HepG2 (cell line): ENCODE data around the gene HSPA1L. TPM values are rescaled to one million over a fixed set of nuclear protein-coding genes. Genes with fewer than 3 reads are reported as not detected.

Experiments
- EHMT2 ChIP-seq: fragments of 200-600 bp; sonication (generic); IDR thresholded peaks from 2 replicates; pipeline ENCODE4 v1.7.0; 2017; ENCODE audit warnings: antibody characterized with exemption, low read depth, low read length, borderline replicate concordance
- IRX3 ChIP-seq: sonication (generic); formaldehyde crosslinking; IDR thresholded peaks from 2 replicates; pipeline ENCODE4 v1.8.1; 2023; ENCODE audit warnings: mild to moderate bottlenecking, low read depth, missing genetic modification reagents, borderline replicate concordance
- MAFK ChIP-seq, 2 experiments: IDR thresholded peaks in 1 of 2; conservative IDR thresholded peaks in 1 of 2; 2 replicates each; pipeline ENCODE4 v1.6.1; 2011; ENCODE audit warnings: improper control_type of control experiment in 2 of 2, low read length in 2 of 2
- MATR3 ChIP-seq: sonication (generic); formaldehyde crosslinking; IDR thresholded peaks from 2 replicates; pipeline ENCODE4 v1.4.0; 2020; ENCODE audit warnings: missing genetic modification reagents
- MXD4 ChIP-seq: IDR thresholded peaks from 2 replicates; pipeline ENCODE4 v1.6.1; 2016; ENCODE audit warnings: mild to moderate bottlenecking, missing biosample characterization, missing genetic modification reagents
- POLR2A ChIP-seq, 2 experiments: IDR thresholded peaks; 2 replicates each; pipeline ENCODE4 v1.6.1; 2011; ENCODE audit warnings: low read depth in 2 of 2, low read length in 2 of 2, mild to moderate bottlenecking in 1 of 2, moderate library complexity in 1 of 2; ENCODE audit not compliant: insufficient read depth in 1 of 2
- POLR2AphosphoS5 ChIP-seq: IDR thresholded peaks from 2 replicates; pipeline ENCODE4 v1.6.1; 2012; ENCODE audit warnings: low read depth, low read length
- REXO4 ChIP-seq: sonication (generic); formaldehyde crosslinking; IDR thresholded peaks from 2 replicates; pipeline ENCODE4 v1.8.0; 2022; ENCODE audit warnings: missing genetic modification reagents, mild to moderate bottlenecking, borderline replicate concordance
- SCMH1 ChIP-seq: sonication (generic); formaldehyde crosslinking; IDR thresholded peaks from 2 replicates; pipeline ENCODE4 v1.9.0; 2021; ENCODE audit warnings: missing genetic modification reagents, mild to moderate bottlenecking, borderline replicate concordance
- SRY ChIP-seq: sonication (generic); formaldehyde crosslinking; IDR thresholded peaks from 2 replicates; pipeline ENCODE4 v1.8.0; 2022; ENCODE audit warnings: mild to moderate bottlenecking, missing genetic modification reagents
- TBX2 ChIP-seq: sonication (generic); formaldehyde crosslinking; IDR thresholded peaks from 2 replicates; pipeline ENCODE4 v1.5.0; 2020; ENCODE audit warnings: missing genetic modification reagents, mild to moderate bottlenecking, borderline replicate concordance
- TEAD2 ChIP-seq: sonication (generic); formaldehyde crosslinking; IDR thresholded peaks from 2 replicates; pipeline ENCODE4 v1.9.0; 2021; ENCODE audit warnings: missing genetic modification reagents
- TGIF2 ChIP-seq: IDR thresholded peaks from 2 replicates; pipeline ENCODE4 v1.6.1; 2016; ENCODE audit warnings: control low read depth, missing compliant biosample characterization
- UBTF ChIP-seq: sonication (generic); formaldehyde crosslinking; IDR thresholded peaks from 2 replicates; pipeline ENCODE4 v1.4.0; 2020; ENCODE audit warnings: mild to moderate bottlenecking, missing genetic modification reagents
- ZNF235 ChIP-seq: sonication (generic); formaldehyde crosslinking; IDR thresholded peaks from 2 replicates; pipeline ENCODE4 v1.8.1; 2023; ENCODE audit warnings: mild to moderate bottlenecking, missing genetic modification reagents, borderline replicate concordance
- ZNF260 ChIP-seq: sonication (generic); formaldehyde crosslinking; IDR thresholded peaks from 2 replicates; pipeline ENCODE4 v1.4.0; 2020; ENCODE audit warnings: missing genetic modification reagents, low read depth, mild to moderate bottlenecking, borderline replicate concordance
- ZNF3 ChIP-seq: IDR thresholded peaks from 2 replicates; pipeline ENCODE4 v1.7.0; 2017; ENCODE audit warnings: inconsistent platforms
- ZNF326 ChIP-seq: sonication (generic); formaldehyde crosslinking; IDR thresholded peaks from 2 replicates; pipeline ENCODE4 v1.4.0; 2020; ENCODE audit warnings: missing genetic modification reagents, borderline replicate concordance
- ZNF451 ChIP-seq: sonication (generic); formaldehyde crosslinking; IDR thresholded peaks from 2 replicates; pipeline ENCODE4 v1.5.0; 2020; ENCODE audit warnings: mild to moderate bottlenecking, missing genetic modification reagents
- ZNF496 ChIP-seq: sonication (generic); formaldehyde crosslinking; IDR thresholded peaks from 2 replicates; pipeline ENCODE4 v1.8.1; 2023; ENCODE audit warnings: mild to moderate bottlenecking, moderate library complexity, missing genetic modification reagents; ENCODE audit not compliant: insufficient replicate concordance
- ZNF547 ChIP-seq: sonication (generic); formaldehyde crosslinking; IDR thresholded peaks from 2 replicates; pipeline ENCODE4 v1.5.1; 2020; ENCODE audit warnings: mild to moderate bottlenecking, missing genetic modification reagents
- ZNF563 ChIP-seq: sonication (generic); formaldehyde crosslinking; IDR thresholded peaks from 2 replicates; pipeline ENCODE4 v1.8.0; 2022; ENCODE audit warnings: mild to moderate bottlenecking, moderate library complexity, missing genetic modification reagents
- ZNF570 ChIP-seq: sonication (generic); formaldehyde crosslinking; IDR thresholded peaks from 2 replicates; pipeline ENCODE4 v1.4.0; 2020; ENCODE audit warnings: mild to moderate bottlenecking, missing genetic modification reagents, borderline replicate concordance
- ZNF614 ChIP-seq: IDR thresholded peaks from 2 replicates; pipeline ENCODE4 v1.6.1; 2018; ENCODE audit warnings: missing biosample characterization, missing genetic modification reagents, inconsistent platforms, borderline replicate concordance
- ZNF672 ChIP-seq: sonication (generic); formaldehyde crosslinking; IDR thresholded peaks from 2 replicates; pipeline ENCODE4 v1.8.1; 2022; ENCODE audit warnings: missing genetic modification reagents
- ZNF703 ChIP-seq: sonication (generic); formaldehyde crosslinking; IDR thresholded peaks from 2 replicates; pipeline ENCODE4 v1.5.1; 2020; ENCODE audit warnings: missing genetic modification reagents, mild to moderate bottlenecking, moderate library complexity, borderline replicate concordance
- ZNF709 ChIP-seq: sonication (generic); formaldehyde crosslinking; IDR thresholded peaks from 2 replicates; pipeline ENCODE4 v1.5.0; 2020; ENCODE audit warnings: mild to moderate bottlenecking, missing genetic modification reagents
- polyA plus RNA-seq, 8 experiments: library from polyadenylated mRNA; depleted of rRNA in 3 of 8; stranded (reverse) in 7 of 8; unstranded in 1 of 8; fragments of >200 nt; fragmentation: Illumina TruSeq in 4 of 8; extraction: Trizol in 4 of 8; gene quantifications; 2 replicates each; pipeline versions ENCODE4 v1.2.1 to v1.2.3, GENCODE V29; 2011 to 2016; ENCODE audit warnings: low read depth in 4 of 8, missing spikeins in 1 of 8, mixed read lengths in 1 of 8; ENCODE audit not compliant: insufficient read depth in 1 of 8
- total RNA-seq, 5 experiments: library from RNA; depleted of rRNA; stranded (reverse); fragments of >200 nt; fragmentation: Illumina TruSeq; extraction: Trizol; gene quantifications; 2 replicates each; pipeline ENCODE4 v1.2.3, GENCODE V29; 2016; ENCODE audit warnings: low read depth in 1 of 5
- TF ChIP-seq, protein P1 (sequence below): sonication (generic); formaldehyde crosslinking; IDR thresholded peaks from 2 replicates; pipeline ENCODE4 v1.4.0; 2020; ENCODE audit warnings: missing genetic modification reagents, borderline replicate concordance

HSPA1L gene
- total and polyA plus RNA-seq, 2 of the 13 experiments (the other 11 are each of a cell fraction or from before 2014, with no cell fraction given) = 0.55 to 1.0 TPM

- TF ChIP-seq UBTF (no peak), ZNF496 (CRISPR knock-in tag) (no peak), TGIF2 (no peak), REXO4 (CRISPR knock-in tag) (no peak), ZNF235 (no peak), MAFK (conservative IDR thresholded peaks at IDR 0.05 in 1 of 2, IDR thresholded peaks at IDR 0.05 in 1 of 2; ENCODE audit: low read length in 2 of 2) (no peak), EHMT2 (no peak), MATR3 (CRISPR knock-in tag) (no peak), MXD4 (no peak), TEAD2 (CRISPR knock-in tag) (no peak), ZNF614 (CRISPR knock-in tag) (0 out of 2 replicates have a peak, but pooled peaks have one; percentile 31), ZNF3 (CRISPR knock-in tag) (no peak), ZNF260 (no peak), IRX3 (CRISPR knock-in tag) (no peak), ZNF451 (CRISPR knock-in tag) (no peak), ZNF326 (CRISPR knock-in tag) (no peak), SRY (CRISPR knock-in tag) (no peak), POLR2A (IDR thresholded peaks at IDR 0.05; ENCODE audit: insufficient read depth in 1 of 2, low read depth in 2 of 2, low read length in 2 of 2) (no peak), ZNF563 (CRISPR knock-in tag) (no peak), ZNF570 (CRISPR knock-in tag) (no peak), POLR2AphosphoS5 (no peak), ZNF709 (CRISPR knock-in tag) (no peak), ZNF703 (no peak), TBX2 (CRISPR knock-in tag) (no peak), ZNF672 (CRISPR knock-in tag) (no peak), SCMH1 (CRISPR knock-in tag) (no peak), ZNF547 (CRISPR knock-in tag) (0 out of 2 replicates have a peak, but pooled peaks have one; percentile 40)
- TF ChIP-seq, protein P1, sequence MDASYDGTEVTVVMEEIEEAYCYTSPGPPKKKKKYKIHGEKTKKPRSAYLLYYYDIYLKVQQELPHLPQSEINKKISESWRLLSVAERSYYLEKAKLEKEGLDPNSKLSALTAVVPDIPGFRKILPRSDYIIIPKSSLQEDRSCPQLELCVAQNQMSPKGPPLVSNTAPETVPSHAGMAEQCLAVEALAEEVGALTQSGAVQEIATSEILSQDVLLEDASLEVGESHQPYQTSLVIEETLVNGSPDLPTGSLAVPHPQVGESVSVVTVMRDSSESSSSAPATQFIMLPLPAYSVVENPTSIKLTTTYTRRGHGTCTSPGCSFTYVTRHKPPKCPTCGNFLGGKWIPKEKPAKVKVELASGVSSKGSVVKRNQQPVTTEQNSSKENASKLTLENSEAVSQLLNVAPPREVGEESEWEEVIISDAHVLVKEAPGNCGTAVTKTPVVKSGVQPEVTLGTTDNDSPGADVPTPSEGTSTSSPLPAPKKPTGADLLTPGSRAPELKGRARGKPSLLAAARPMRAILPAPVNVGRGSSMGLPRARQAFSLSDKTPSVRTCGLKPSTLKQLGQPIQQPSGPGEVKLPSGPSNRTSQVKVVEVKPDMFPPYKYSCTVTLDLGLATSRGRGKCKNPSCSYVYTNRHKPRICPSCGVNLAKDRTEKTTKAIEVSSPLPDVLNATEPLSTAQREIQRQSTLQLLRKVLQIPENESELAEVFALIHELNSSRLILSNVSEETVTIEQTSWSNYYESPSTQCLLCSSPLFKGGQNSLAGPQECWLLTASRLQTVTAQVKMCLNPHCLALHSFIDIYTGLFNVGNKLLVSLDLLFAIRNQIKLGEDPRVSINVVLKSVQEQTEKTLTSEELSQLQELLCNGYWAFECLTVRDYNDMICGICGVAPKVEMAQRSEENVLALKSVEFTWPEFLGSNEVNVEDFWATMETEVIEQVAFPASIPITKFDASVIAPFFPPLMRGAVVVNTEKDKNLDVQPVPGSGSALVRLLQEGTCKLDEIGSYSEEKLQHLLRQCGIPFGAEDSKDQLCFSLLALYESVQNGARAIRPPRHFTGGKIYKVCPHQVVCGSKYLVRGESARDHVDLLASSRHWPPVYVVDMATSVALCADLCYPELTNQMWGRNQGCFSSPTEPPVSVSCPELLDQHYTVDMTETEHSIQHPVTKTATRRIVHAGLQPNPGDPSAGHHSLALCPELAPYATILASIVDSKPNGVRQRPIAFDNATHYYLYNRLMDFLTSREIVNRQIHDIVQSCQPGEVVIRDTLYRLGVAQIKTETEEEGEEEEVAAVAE (CRISPR knock-in tag) = no peak
These were observed 36.9 kb downstream of the HSPA1L start (continued) for GRCh38 chr6:31778193-31778592.
